Activated CD4-positive, alpha-beta T cell treated with anti-CD3 and anti-CD28 coated beads, Interleukin-2, amount 10 ng/mL, durations not matched to agents 7 days and 5 days (primary cell): ENCODE measurements around the gene PIN1. TPM values are rescaled to one million over a fixed set of nuclear protein-coding genes. Genes with fewer than 3 reads are reported as not detected.

Source experiments
- CTCF ChIA-PET: fragments of 350-600 bp; sonication (Branson Sonifier 250); formaldehyde crosslinking; loops from one replicate; lab custom pipeline; 2021; ENCODE audit warnings: antibody characterized with exemption; lab: Charles Lee
- POLR2A ChIA-PET: fragments of 350-600 bp; sonication (Branson Sonifier 250); formaldehyde crosslinking; loops from one replicate; lab custom pipeline; 2021; ENCODE audit warnings: antibody characterized with exemption; lab: Charles Lee
- DNase-seq: peaks from one replicate; pipeline ENCODE4 v3.0.0-alpha.2; 2020
- H3K27ac Mint-ChIP-seq: one replicate; pipeline ENCODE4 v1.8.0; 2021; ENCODE audit warnings: mild to moderate bottlenecking, moderate library complexity, mixed read lengths
- H3K27me3 Mint-ChIP-seq: one replicate; pipeline ENCODE4 v1.8.0; 2021; ENCODE audit warnings: mixed read lengths
- H3K36me3 Mint-ChIP-seq: one replicate; pipeline ENCODE4 v1.8.0; 2021; ENCODE audit warnings: low read depth, mixed read lengths
- H3K4me1 Mint-ChIP-seq: one replicate; pipeline ENCODE4 v1.8.0; 2021; ENCODE audit warnings: mixed read lengths
- H3K4me3 Mint-ChIP-seq: one replicate; pipeline ENCODE4 v1.8.0; 2021; ENCODE audit warnings: mild to moderate bottlenecking, moderate library complexity, mixed read lengths
- H3K9me3 Mint-ChIP-seq: one replicate; pipeline ENCODE4 v1.8.0; 2021; ENCODE audit warnings: mixed read lengths
- total RNA-seq, 2 experiments: library from RNA; stranded (reverse); gene quantifications; one replicate each; pipeline ENCODE4 v1.2.3, GENCODE V29; 2021

The PIN1 gene
- total RNA-seq, 2 experiments from 2014 or later: 87.1 to 92.5 TPM

- peak overlapping the region; percentile 76 for H3K4me3 Mint-ChIP-seq
- peak; percentile 30 for DNase-seq
- H3K4me1 Mint-ChIP-seq: peaks cover 80% of the 10 kb centered on the region
- no peaks in the 10 kb centered on the region for H3K27me3 Mint-ChIP-seq
- H3K27ac Mint-ChIP-seq: peak overlapping the region; percentile 96
- no peaks in the 10 kb centered on the region for H3K9me3 Mint-ChIP-seq
- CTCF ChIA-PET: interaction anchor here (1.4 kb wide), 1 partner anchor 11 kb away, joined by 4 read pairs; no protein-coding TSS in a partner anchor
- peaks cover 3% of the 10 kb centered on the region for H3K36me3 Mint-ChIP-seq
- POLR2A ChIA-PET: no interaction called here
Observed at GRCh38 chr19:9863759-9864158, 28.6 kb downstream of the PIN1 start.

DNA sequence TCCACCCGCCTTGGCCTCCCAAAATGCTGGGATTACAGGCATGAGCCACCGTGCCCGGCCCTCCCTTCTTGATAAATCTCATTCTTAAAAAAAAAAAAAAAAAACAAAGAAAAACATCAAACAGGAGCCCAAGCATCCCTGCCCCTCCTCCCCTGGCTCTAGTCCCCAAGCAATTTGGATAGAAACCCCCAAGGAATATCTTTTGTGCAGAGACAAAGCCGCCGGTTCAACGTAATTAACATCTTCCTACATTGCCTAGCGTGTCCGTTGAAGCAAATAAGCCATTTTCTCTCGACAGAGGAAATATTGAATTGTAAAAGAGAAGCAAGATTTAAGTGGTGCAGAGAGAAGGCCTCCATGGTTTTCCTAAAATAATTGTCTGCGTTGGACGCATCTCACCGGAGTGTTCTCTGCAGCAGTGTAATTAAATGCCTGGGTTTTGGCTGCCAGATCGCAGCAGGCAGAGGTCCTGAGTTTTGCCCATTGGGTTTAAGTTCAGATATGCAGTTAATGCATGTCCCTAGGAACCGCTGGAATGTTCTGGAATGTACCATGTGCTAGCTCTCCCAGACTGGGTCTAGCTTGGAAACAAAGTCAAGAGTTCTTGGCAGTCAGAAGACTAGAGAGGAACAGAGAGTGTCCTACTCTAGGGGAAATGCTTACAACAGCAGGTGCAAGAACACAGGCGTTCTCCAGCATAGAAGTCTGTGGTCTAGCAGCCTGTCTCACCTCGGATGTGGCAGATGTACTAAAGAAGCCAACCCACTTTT, 30.8 kb downstream of the PIN1 start:
- Mint-ChIP-seq H3K9me3 (no peaks in the 10 kb centered on the region), H3K27me3 (no peaks in the 10 kb centered on the region), H3K36me3 (peaks cover 3% of the 10 kb centered on the region), H3K27ac (peak overlapping the region; percentile 93), H3K4me3 (peak overlapping the region; percentile 65), H3K4me1 (peaks cover 63% of the 10 kb centered on the region)
- ChIA-PET CTCF (interaction anchor here (1.1 kb wide), 1 partner anchor 10 kb away, joined by 3 read pairs; no protein-coding TSS in a partner anchor), POLR2A (no interaction called here)
- DNase-seq: peak; percentile 79

DNA sequence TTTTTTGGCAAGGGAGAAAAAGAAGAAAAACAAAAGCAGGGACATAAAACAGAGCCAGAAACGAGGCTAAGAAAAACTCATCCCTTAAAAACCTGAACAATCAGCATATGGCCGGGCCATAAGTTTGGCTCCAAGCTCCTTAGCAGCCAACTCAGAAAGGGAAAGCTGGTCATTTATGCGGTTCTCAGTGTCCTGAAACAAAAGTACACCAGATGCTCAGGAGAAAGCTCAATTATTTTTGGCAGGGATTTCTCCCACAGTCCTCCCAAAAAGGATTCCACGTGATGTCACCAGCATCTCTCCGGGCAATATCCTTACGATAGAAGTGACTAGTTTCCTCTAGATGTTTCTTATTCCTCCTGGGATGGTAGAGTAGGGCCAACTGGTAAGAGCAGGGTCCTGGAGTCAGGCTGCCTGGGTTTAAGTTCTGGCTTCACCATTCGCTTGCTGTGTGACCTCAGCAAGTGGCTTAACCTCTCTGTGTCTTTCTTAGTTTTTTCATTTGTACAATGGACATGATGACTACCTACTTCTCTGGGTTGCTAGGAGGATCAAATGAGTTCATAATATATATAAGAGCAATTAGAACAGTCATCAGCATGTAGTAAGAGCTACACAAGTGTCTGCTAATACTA, 34.0 kb downstream of the PIN1 start:
- no peaks in the 10 kb centered on the region for H3K27me3 Mint-ChIP-seq
- H3K9me3 Mint-ChIP-seq: no peaks in the 10 kb centered on the region
- POLR2A ChIA-PET: no interaction called here
- no peaks in the 10 kb centered on the region for H3K36me3 Mint-ChIP-seq
- peak overlapping the region; percentile 31 for H3K27ac Mint-ChIP-seq
- CTCF ChIA-PET: interaction anchor here (0.7 to 1.3 kb wide), 3 partner anchors 28 to 96 kb away, joined by 3 to 6 read pairs (median 3); no protein-coding TSS in a partner anchor
- H3K4me1 Mint-ChIP-seq: peaks cover 34% of the 10 kb centered on the region
- no peak for DNase-seq
- H3K4me3 Mint-ChIP-seq: no peak overlapping the region

DNA sequence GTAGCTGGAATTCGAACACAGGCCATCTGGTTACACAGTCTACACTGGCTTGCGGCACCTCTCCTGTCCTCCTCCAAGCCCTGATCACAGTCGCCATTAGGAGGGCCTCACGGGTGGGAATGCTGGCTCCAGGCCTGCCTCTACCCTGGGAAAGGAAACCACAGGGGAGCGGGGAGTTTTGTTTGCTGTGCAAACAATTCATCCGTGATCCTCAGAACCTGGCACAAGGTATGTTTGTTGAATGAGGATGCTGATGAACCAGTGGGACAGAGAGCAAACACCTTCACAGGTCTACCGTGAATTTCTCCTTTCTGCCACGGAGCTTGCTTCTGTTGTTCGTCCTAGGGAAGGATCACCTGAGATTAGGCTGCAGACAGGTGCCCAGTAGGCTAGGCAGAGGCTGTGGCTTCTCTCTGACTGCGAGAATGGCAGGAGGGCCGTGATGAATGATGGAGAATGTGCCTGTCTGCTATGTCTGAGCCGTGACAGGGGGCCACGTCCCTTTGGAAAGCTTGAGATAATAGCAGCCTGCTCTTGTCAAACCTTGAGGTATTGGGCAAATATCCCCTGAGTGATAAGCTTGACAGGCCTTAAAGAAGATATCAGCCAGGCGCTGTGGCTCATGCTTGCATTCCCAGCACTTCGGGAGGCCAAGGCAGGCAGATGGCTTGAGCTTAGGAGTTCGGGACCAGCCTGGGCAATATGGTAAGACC, 36.7 kb downstream of the PIN1 start:
- no peak for DNase-seq
- POLR2A ChIA-PET: no interaction called here
- H3K4me1 Mint-ChIP-seq: peaks cover 11% of the 10 kb centered on the region
- no peaks in the 10 kb centered on the region for H3K27me3 Mint-ChIP-seq
- H3K27ac Mint-ChIP-seq: no peak overlapping the region
- no peaks in the 10 kb centered on the region for H3K9me3 Mint-ChIP-seq
- CTCF ChIA-PET: interaction anchor here (0.7 kb wide), 1 partner anchor 15 kb away, joined by 3 read pairs; no protein-coding TSS in a partner anchor
- no peaks in the 10 kb centered on the region for H3K36me3 Mint-ChIP-seq
- H3K4me3 Mint-ChIP-seq: no peak overlapping the region

DNA sequence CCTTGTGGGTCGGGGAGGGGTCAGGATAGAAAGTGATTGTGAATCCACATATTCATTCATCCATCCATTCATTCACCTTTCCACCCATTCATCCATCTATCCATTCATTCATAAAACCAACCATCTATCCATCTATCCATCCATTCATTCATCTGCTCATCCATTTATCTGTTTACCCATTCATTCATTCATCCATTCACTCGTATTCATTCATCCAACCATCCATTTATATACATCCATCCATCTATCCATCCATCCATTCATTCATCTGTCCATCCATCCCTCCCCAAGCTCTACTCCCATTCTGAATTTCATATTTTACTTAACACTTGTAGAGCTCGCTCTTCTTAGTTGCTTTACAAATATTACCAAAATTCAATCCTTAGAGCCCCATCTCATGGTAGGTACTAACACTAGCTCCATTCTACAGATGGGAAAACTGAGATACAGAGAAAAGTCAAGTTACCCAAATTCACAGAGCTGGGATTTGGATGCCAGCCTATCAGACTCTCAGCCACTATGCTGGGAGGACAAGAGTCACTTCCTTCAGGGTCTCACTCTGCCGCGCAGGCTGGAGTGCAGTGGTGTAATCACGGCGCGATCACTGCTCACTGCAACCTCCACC, 37.6 kb downstream of the PIN1 start:
- no peak for DNase-seq
- Mint-ChIP-seq H3K4me1 (peaks cover 4% of the 10 kb centered on the region), H3K36me3 (no peaks in the 10 kb centered on the region), H3K9me3 (no peaks in the 10 kb centered on the region), H3K27me3 (no peaks in the 10 kb centered on the region), H3K27ac (no peak overlapping the region), H3K4me3 (no peak overlapping the region)
- ChIA-PET POLR2A (no interaction called here), CTCF (interaction anchor here (0.7 kb wide), 1 partner anchor 92 kb away, joined by 3 read pairs; no protein-coding TSS in a partner anchor)

GRCh38 chr19:9875031-9875627, 40.0 kb downstream of the PIN1 start:
- POLR2A ChIA-PET: no interaction called here

DNA sequence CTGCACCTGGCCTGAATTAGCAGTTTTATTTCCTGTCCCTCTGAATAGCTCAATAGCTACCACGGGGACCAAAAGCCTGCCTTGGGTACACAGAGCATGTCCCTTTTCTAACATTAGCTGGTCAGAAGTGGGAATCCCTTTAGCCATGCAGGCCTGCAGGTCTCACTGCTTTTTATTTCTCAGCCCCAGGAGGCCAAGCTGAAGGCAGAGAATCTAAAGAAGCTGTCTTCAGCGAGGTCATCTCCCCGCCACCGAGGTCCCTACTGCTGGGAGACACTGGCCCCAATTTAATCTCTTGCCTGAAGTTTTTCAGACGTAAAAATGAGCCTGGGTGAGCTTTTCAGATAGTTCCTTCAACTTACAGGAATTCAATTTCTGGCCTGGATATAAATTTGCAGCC, 40.7 kb downstream of the PIN1 start:
- Mint-ChIP-seq H3K36me3 (no peaks in the 10 kb centered on the region), H3K27ac (no peak overlapping the region), H3K9me3 (no peaks in the 10 kb centered on the region), H3K4me3 (no peak overlapping the region), H3K27me3 (no peaks in the 10 kb centered on the region), H3K4me1 (peaks cover 5% of the 10 kb centered on the region)
- POLR2A ChIA-PET: no interaction called here
- no peak for DNase-seq
- CTCF ChIA-PET: interaction anchor here (1.1 kb wide), 1 partner anchor 9 kb away, joined by 3 read pairs; no protein-coding TSS in a partner anchor

More at GRCh38 chr19:9875031-9875627, 40.0 kb downstream of the PIN1 start:
- no peaks in the 10 kb centered on the region for H3K36me3 Mint-ChIP-seq
- H3K9me3 Mint-ChIP-seq: no peaks in the 10 kb centered on the region
- H3K27ac Mint-ChIP-seq: peak overlapping the region; percentile 19
- CTCF ChIA-PET: interaction anchor here (0.9 to 1.1 kb wide), 2 partner anchors 8 to 11 kb away, joined by 3 to 4 read pairs; no protein-coding TSS in a partner anchor
- H3K4me3 Mint-ChIP-seq: no peak overlapping the region
- no peaks in the 10 kb centered on the region for H3K27me3 Mint-ChIP-seq
- H3K4me1 Mint-ChIP-seq: peaks cover 6% of the 10 kb centered on the region
- DNase-seq: no peak

DNA sequence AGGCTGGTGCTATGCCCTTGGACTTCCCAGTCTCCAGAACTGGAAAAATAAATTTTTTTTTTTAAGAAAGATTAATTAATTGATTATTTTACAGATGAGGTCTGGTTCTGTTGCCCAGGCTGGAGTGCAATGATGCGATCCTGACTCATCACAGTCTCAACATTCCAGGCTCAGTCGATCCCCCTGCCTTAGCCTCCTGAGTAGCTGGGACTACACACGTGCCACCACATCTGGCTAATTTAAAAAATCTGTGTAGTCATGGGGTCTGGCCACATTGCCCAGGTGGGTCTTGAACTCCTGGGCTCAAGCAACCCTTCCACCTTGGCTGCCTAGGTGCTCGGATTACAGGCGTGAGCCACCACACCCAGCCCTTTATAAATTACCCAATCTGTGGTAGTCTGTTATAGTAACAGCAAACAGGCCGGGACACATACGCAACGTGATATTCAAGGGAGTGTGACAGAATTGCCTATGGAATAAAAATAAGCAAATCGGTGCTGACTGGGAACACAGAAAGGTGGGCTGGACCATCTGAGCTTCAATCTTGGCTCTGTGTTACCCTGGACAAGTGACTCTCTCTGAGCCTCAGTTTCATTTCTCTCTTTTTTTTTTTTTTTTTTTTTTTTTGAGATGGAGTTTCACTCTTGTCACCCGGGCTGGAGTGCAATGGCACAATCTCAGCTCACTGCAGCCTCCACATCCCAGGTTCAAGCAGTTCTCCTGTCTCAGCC, 42.8 kb downstream of the PIN1 start:
- DNase-seq: no peak
- ChIA-PET POLR2A (no interaction called here), CTCF (no interaction called here)
- H3K4me3 Mint-ChIP-seq: no peak overlapping the region
- peaks cover 3% of the 10 kb centered on the region for H3K4me1 Mint-ChIP-seq
- H3K27ac Mint-ChIP-seq: peak overlapping the region; percentile 79
- H3K9me3 Mint-ChIP-seq: no peaks in the 10 kb centered on the region
- no peaks in the 10 kb centered on the region for H3K36me3 Mint-ChIP-seq
- no peaks in the 10 kb centered on the region for H3K27me3 Mint-ChIP-seq

DNA sequence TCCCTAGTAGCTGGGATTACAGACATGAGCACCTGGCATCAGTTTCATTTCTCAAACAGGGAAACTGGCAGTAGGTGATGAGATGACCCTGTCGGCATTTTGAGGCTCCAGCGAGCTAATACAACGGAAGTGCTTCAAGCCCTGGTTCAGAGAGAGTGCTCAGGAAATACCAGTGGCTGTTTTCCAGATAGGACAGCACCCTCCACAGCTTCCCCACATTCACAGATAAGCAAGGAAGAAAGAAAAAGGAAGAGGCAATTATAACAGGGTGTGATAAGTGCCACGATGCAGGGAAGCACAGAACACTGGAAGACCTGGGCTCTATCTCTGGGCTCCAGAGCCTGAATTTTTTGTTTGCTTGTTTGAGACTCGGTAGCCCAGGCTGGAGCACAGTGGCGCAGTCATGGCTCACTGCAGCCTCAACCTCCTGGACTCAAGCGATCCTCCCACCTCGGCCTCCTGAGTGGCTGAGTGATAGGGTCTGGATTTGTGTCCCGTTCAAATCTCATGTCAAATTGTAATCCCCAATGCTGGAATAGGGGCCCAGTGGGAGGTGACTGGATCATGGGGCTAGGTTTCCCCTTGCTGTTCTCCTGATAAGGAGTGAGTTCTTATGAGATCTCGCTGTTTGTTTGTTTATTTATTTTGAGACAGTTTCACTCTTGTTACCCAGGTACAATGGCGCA, 43.5 kb downstream of the PIN1 start:
- no peaks in the 10 kb centered on the region for H3K9me3 Mint-ChIP-seq
- no peak for DNase-seq
- ChIA-PET CTCF (interaction anchor here (0.6 kb wide), 1 partner anchor 122 kb away, joined by 4 read pairs; no protein-coding TSS in a partner anchor), POLR2A (interaction anchor here (0.6 kb wide), 1 partner anchor 11 kb away, joined by 4 read pairs; no protein-coding TSS in a partner anchor)
- H3K36me3 Mint-ChIP-seq: no peaks in the 10 kb centered on the region
- H3K4me3 Mint-ChIP-seq: no peak overlapping the region
- H3K4me1 Mint-ChIP-seq: peaks cover 3% of the 10 kb centered on the region
- H3K27ac Mint-ChIP-seq: peak overlapping the region; percentile 79
- H3K27me3 Mint-ChIP-seq: no peaks in the 10 kb centered on the region

DNA sequence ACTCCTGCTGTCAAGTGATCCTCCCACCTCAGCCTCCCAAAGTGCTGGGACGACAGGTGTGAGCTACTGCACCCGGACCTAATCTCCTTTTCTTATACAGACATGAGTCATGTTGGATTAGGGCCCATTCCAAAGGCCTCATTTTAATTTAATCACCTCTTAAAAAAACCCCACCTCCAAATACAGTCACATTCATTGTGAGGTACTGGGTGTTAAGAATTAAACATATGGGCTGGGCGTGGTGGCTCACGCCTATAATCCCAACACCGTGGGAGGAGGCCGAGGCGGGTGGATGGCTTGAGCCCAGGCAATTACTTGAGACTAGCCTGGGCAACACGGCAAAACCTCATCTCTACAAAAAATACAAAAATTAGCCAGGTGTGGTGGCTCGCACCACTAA, 46.6 kb downstream of the PIN1 start:
- H3K9me3 Mint-ChIP-seq: no peaks in the 10 kb centered on the region
- no peak overlapping the region for H3K4me3 Mint-ChIP-seq
- CTCF ChIA-PET: interaction anchor here (2.0 kb wide), 1 partner anchor 29 kb away, joined by 4 read pairs; no protein-coding TSS in a partner anchor
- DNase-seq: no peak
- no peaks in the 10 kb centered on the region for H3K36me3 Mint-ChIP-seq
- peaks cover 3% of the 10 kb centered on the region for H3K4me1 Mint-ChIP-seq
- no peaks in the 10 kb centered on the region for H3K27me3 Mint-ChIP-seq
- POLR2A ChIA-PET: no interaction called here
- no peak overlapping the region for H3K27ac Mint-ChIP-seq

- H3K4me3 Mint-ChIP-seq: no peak overlapping the region
- DNase-seq: no peak
- ChIA-PET CTCF (interaction anchor here (0.9 kb wide), 1 partner anchor 14 kb away, joined by 3 read pairs; no protein-coding TSS in a partner anchor), POLR2A (no interaction called here)
- no peaks in the 10 kb centered on the region for H3K9me3 Mint-ChIP-seq
- H3K4me1 Mint-ChIP-seq: peaks cover 3% of the 10 kb centered on the region
- no peaks in the 10 kb centered on the region for H3K36me3 Mint-ChIP-seq
- no peak overlapping the region for H3K27ac Mint-ChIP-seq
- no peaks in the 10 kb centered on the region for H3K27me3 Mint-ChIP-seq
Observed at GRCh38 chr19:9883231-9883758, 48.2 kb downstream of the PIN1 start.
